Central memory CD8-positive, alpha-beta T cell (primary cell): ENCODE data around the gene TCF4.

Source experiments
- ATAC-seq: fragments of 150-1000 bp; cut with Tn5 transposase; replicated peaks from 2 replicates; pipeline ENCODE4 v1.10.0; 2022; ENCODE audit warnings: mild to moderate bottlenecking, moderate FRiP score, moderate number of reproducible peaks; ENCODE audit not compliant: poor library complexity, severe bottlenecking; ENCODE audit errors: extremely low read depth
- DNase-seq, 2 donors: peaks; one replicate each; pipeline ENCODE4 v3.0.0; 2021; ENCODE audit warnings: low spot score in 2 of 2
- H3K27ac Mint-ChIP-seq: one replicate; pipeline ENCODE4 v1.8.0; 2022; ENCODE audit warnings: low read depth, mild to moderate bottlenecking, moderate library complexity, mixed read lengths
- H3K27me3 Mint-ChIP-seq: one replicate; pipeline ENCODE4 v1.8.0; 2022; ENCODE audit warnings: mixed read lengths
- H3K36me3 Mint-ChIP-seq: one replicate; pipeline ENCODE4 v1.8.0; 2022; ENCODE audit warnings: mild to moderate bottlenecking, moderate library complexity, mixed read lengths; ENCODE audit not compliant: insufficient read depth
- H3K4me1 Mint-ChIP-seq: one replicate; pipeline ENCODE4 v1.8.0; 2022; ENCODE audit warnings: mixed read lengths
- H3K4me3 Mint-ChIP-seq: one replicate; pipeline ENCODE4 v1.8.0; 2022; ENCODE audit warnings: mild to moderate bottlenecking, moderate library complexity, mixed read lengths
- H3K9me3 Mint-ChIP-seq: one replicate; pipeline ENCODE4 v1.8.0; 2022; ENCODE audit warnings: mixed read lengths

Gene TCF4

GRCh38 chr18:55525845-55526244, 62.1 kb downstream of the TCF4 start:
- Mint-ChIP-seq H3K27me3 (no peaks in the 10 kb centered on the region), H3K4me1 (no peaks in the 10 kb centered on the region), H3K27ac (no peak overlapping the region), H3K36me3 (no peaks in the 10 kb centered on the region), H3K4me3 (no peak overlapping the region), H3K9me3 (no peaks in the 10 kb centered on the region)
- DNase-seq (no peak), ATAC-seq (no peak)

GRCh38 chr18:55524353-55525073, 63.5 kb downstream of the TCF4 start:
- Mint-ChIP-seq H3K4me3 (no peak overlapping the region), H3K27ac (no peak overlapping the region), H3K27me3 (no peaks in the 10 kb centered on the region), H3K4me1 (no peaks in the 10 kb centered on the region), H3K36me3 (no peaks in the 10 kb centered on the region), H3K9me3 (no peaks in the 10 kb centered on the region)
- DNase-seq (no peak), ATAC-seq (no peak)

GRCh38 chr18:55523001-55523400, 65.0 kb downstream of the TCF4 start:
- DNase-seq (no peak), ATAC-seq (no peak)
- Mint-ChIP-seq H3K36me3 (no peaks in the 10 kb centered on the region), H3K4me3 (no peak overlapping the region), H3K27me3 (no peaks in the 10 kb centered on the region), H3K27ac (no peak overlapping the region), H3K4me1 (no peaks in the 10 kb centered on the region), H3K9me3 (no peaks in the 10 kb centered on the region)

GRCh38 chr18:55522011-55522410, 66.0 kb downstream of the TCF4 start:
- Mint-ChIP-seq H3K27me3 (no peaks in the 10 kb centered on the region), H3K4me1 (no peaks in the 10 kb centered on the region), H3K4me3 (no peak overlapping the region), H3K9me3 (no peaks in the 10 kb centered on the region), H3K27ac (no peak overlapping the region), H3K36me3 (no peaks in the 10 kb centered on the region)
- DNase-seq (no peak), ATAC-seq (no peak)

GRCh38 chr18:55517055-55517454, 70.9 kb downstream of the TCF4 start:
- Mint-ChIP-seq H3K27me3 (no peaks in the 10 kb centered on the region), H3K4me3 (no peak overlapping the region), H3K4me1 (no peaks in the 10 kb centered on the region), H3K27ac (no peak overlapping the region), H3K36me3 (no peaks in the 10 kb centered on the region), H3K9me3 (no peaks in the 10 kb centered on the region)
- DNase-seq (no peak), ATAC-seq (no peak)

- no peak for DNase-seq
- no peaks in the 10 kb centered on the region for H3K27me3 Mint-ChIP-seq
- no peak for ATAC-seq
Measured at GRCh38 chr18:55515941-55516710, 71.9 kb downstream of the TCF4 start.

GRCh38 chr18:55515214-55515613, 72.8 kb downstream of the TCF4 start:
- Mint-ChIP-seq H3K36me3 (no peaks in the 10 kb centered on the region), H3K4me3 (no peak overlapping the region), H3K27ac (no peak overlapping the region), H3K9me3 (no peaks in the 10 kb centered on the region), H3K27me3 (no peaks in the 10 kb centered on the region), H3K4me1 (no peaks in the 10 kb centered on the region)
- ATAC-seq (no peak), DNase-seq (no peak)

More at GRCh38 chr18:55515941-55516710, 71.9 kb downstream of the TCF4 start:
- H3K4me3 Mint-ChIP-seq: no peak overlapping the region
- H3K4me1 Mint-ChIP-seq: no peaks in the 10 kb centered on the region
- no peaks in the 10 kb centered on the region for H3K36me3 Mint-ChIP-seq
- no peak overlapping the region for H3K27ac Mint-ChIP-seq
- H3K9me3 Mint-ChIP-seq: no peaks in the 10 kb centered on the region

- H3K27ac Mint-ChIP-seq: no peak overlapping the region
Measured at GRCh38 chr18:55513161-55513560, 74.8 kb downstream of the TCF4 start.

GRCh38 chr18:55511277-55511676, 76.7 kb downstream of the TCF4 start:
- no peaks in the 10 kb centered on the region for H3K27me3 Mint-ChIP-seq

More at GRCh38 chr18:55513161-55513560, 74.8 kb downstream of the TCF4 start:
- Mint-ChIP-seq H3K36me3 (no peaks in the 10 kb centered on the region), H3K27me3 (no peaks in the 10 kb centered on the region), H3K4me3 (no peak overlapping the region), H3K9me3 (no peaks in the 10 kb centered on the region), H3K4me1 (no peaks in the 10 kb centered on the region)
- DNase-seq: no peak
- no peak for ATAC-seq

GRCh38 chr18:55510809-55511208, 77.2 kb downstream of the TCF4 start:
- no peaks in the 10 kb centered on the region for H3K27me3 Mint-ChIP-seq
- H3K36me3 Mint-ChIP-seq: no peaks in the 10 kb centered on the region
- ATAC-seq (no peak), DNase-seq (no peak)
- no peaks in the 10 kb centered on the region for H3K4me1 Mint-ChIP-seq
- no peaks in the 10 kb centered on the region for H3K9me3 Mint-ChIP-seq
- H3K27ac Mint-ChIP-seq: no peak overlapping the region
- no peak overlapping the region for H3K4me3 Mint-ChIP-seq

More at GRCh38 chr18:55511277-55511676, 76.7 kb downstream of the TCF4 start:
- Mint-ChIP-seq H3K4me1 (no peaks in the 10 kb centered on the region), H3K27ac (no peak overlapping the region), H3K36me3 (no peaks in the 10 kb centered on the region), H3K4me3 (no peak overlapping the region), H3K9me3 (no peaks in the 10 kb centered on the region)
- no peak for ATAC-seq
- no peak for DNase-seq

- Mint-ChIP-seq H3K36me3 (no peaks in the 10 kb centered on the region), H3K4me3 (no peak overlapping the region), H3K27me3 (no peaks in the 10 kb centered on the region), H3K9me3 (no peaks in the 10 kb centered on the region), H3K27ac (no peak overlapping the region), H3K4me1 (no peaks in the 10 kb centered on the region)
- no peak for ATAC-seq
- no peak for DNase-seq
Measured at GRCh38 chr18:55509631-55510324, 78.2 kb downstream of the TCF4 start.

- Mint-ChIP-seq H3K4me3 (no peak overlapping the region), H3K27me3 (no peaks in the 10 kb centered on the region), H3K36me3 (no peaks in the 10 kb centered on the region), H3K27ac (no peak overlapping the region), H3K4me1 (no peaks in the 10 kb centered on the region), H3K9me3 (no peaks in the 10 kb centered on the region)
- ATAC-seq (no peak), DNase-seq (no peak)
Measured at GRCh38 chr18:55508651-55509050, 79.3 kb downstream of the TCF4 start.
